ENCODE measurements around the gene IER5.

- TF ChIP-seq CTCF (IDR thresholded peaks at IDR 0.05) (no peak), NRF1 (IDR thresholded peaks at IDR 0.05; ENCODE audit: low read depth, low read length) (no peak), POLR2AphosphoS5 (IDR thresholded peaks at IDR 0.05; ENCODE audit: low read depth, low read length) (no peak), FOXM1 (IDR thresholded peaks at IDR 0.05; ENCODE audit: low read depth) (no peak), EZH2phosphoT487 (IDR thresholded peaks at IDR 0.05; ENCODE audit: borderline replicate concordance, low read depth) (no peak), TAF1 (IDR thresholded peaks at IDR 0.05; ENCODE audit: borderline replicate concordance, low read depth, low read length) (no peak), USF2 (IDR thresholded peaks at IDR 0.05; ENCODE audit: borderline replicate concordance, low read depth, low read length) (no peak), RAD21 (IDR thresholded peaks at IDR 0.05; ENCODE audit: low read length) (no peak), TCF12 (IDR thresholded peaks at IDR 0.05) (no peak), ELF1 (IDR thresholded peaks at IDR 0.05) (no peak)
- TF ChIP-seq, protein P1, sequence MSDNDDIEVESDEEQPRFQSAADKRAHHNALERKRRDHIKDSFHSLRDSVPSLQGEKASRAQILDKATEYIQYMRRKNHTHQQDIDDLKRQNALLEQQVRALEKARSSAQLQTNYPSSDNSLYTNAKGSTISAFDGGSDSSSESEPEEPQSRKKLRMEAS (IDR thresholded peaks at IDR 0.05; ENCODE audit: low read depth): no peak
- TF ChIP-seq, protein P2, sequence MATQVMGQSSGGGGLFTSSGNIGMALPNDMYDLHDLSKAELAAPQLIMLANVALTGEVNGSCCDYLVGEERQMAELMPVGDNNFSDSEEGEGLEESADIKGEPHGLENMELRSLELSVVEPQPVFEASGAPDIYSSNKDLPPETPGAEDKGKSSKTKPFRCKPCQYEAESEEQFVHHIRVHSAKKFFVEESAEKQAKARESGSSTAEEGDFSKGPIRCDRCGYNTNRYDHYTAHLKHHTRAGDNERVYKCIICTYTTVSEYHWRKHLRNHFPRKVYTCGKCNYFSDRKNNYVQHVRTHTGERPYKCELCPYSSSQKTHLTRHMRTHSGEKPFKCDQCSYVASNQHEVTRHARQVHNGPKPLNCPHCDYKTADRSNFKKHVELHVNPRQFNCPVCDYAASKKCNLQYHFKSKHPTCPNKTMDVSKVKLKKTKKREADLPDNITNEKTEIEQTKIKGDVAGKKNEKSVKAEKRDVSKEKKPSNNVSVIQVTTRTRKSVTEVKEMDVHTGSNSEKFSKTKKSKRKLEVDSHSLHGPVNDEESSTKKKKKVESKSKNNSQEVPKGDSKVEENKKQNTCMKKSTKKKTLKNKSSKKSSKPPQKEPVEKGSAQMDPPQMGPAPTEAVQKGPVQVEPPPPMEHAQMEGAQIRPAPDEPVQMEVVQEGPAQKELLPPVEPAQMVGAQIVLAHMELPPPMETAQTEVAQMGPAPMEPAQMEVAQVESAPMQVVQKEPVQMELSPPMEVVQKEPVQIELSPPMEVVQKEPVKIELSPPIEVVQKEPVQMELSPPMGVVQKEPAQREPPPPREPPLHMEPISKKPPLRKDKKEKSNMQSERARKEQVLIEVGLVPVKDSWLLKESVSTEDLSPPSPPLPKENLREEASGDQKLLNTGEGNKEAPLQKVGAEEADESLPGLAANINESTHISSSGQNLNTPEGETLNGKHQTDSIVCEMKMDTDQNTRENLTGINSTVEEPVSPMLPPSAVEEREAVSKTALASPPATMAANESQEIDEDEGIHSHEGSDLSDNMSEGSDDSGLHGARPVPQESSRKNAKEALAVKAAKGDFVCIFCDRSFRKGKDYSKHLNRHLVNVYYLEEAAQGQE (IDR thresholded peaks at IDR 0.05; ENCODE audit: low read depth, low read length): no peak
These were observed 45.0 kb downstream of the IER5 start for GRCh38 chr1:181133441-181133951.
